ENCODE results near the gene SLC22A6. TPM values are rescaled to one million over a fixed set of nuclear protein-coding genes. Genes with fewer than 3 reads are reported as not detected.

Gene SLC22A6
- polyA plus RNA-seq, 1 donor (not counting 4 experiments of a cell fraction or from before 2014, with no cell fraction given): not detected

DNA sequence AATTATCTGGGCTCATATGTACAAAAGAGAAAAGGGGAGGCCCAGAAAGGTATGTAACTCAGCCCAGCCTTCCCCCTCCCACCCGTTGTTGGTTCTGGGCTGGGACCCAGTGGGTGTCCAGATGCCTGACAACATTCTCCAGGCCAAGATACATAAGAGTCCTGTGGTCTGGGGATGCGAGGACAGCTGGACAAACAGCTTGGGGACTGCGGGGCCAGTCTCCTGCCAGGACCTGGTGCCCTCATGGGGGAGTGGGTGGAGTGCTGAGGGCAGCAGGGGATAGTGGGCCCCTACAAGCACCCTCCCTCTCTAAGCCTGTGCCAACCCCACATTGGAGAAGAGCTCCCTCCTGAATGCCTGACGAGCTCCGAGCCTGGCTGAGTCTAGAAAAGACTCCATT lies 3.5 kb upstream of the SLC22A6 start:
- Histone ChIP-seq H3K4me1 (ENCODE audit: control insufficient read depth, extremely low read depth, insufficient read depth, low read length) (no peaks in the 10 kb centered on the region), H3K9me3 (ENCODE audit: control insufficient read depth, low read depth, low read length) (no peaks in the 10 kb centered on the region), H3K4me3 (ENCODE audit: control insufficient read depth in 2 of 3, extremely low read depth in 1 of 3, insufficient read depth in 2 of 3, low read depth in 1 of 3, low read length in 3 of 3) (no peak overlapping the region), H3K9me1 (ENCODE audit: control insufficient read depth, extremely low read depth, insufficient read depth, low read length) (no peaks in the 10 kb centered on the region), H3K9ac (ENCODE audit: control insufficient read depth, extremely low read depth, insufficient read depth, low read length) (no peak overlapping the region), H4K20me1 (ENCODE audit: control insufficient read depth, extremely low read depth, insufficient read depth, low read length) (no peaks in the 10 kb centered on the region), H3K27ac (ENCODE audit: control insufficient read depth, insufficient read depth, low read length) (no peak overlapping the region), H3K36me3 (ENCODE audit: control insufficient read depth in 2 of 2, extremely low read depth in 1 of 2, insufficient read depth in 2 of 2, low read length in 2 of 2) (no peaks in the 10 kb centered on the region), H3K79me2 (ENCODE audit: control insufficient read depth, insufficient read depth, low read length) (no peaks in the 10 kb centered on the region), H3K27me3 (ENCODE audit: control insufficient read depth, extremely low read depth, insufficient read depth, low read length) (peaks cover 7% of the 10 kb centered on the region), H2AFZ (ENCODE audit: control insufficient read depth, low read length) (no peak overlapping the region), H3K4me2 (ENCODE audit: control insufficient read depth, extremely low read depth, insufficient read depth, low read depth, low read length) (no peak overlapping the region)
- no peak for DNase-seq (ENCODE audit: low read depth, low spot score)
- dilution Hi-C loops (cut with MboI; ENCODE audit: extremely low pct_ligation_motif_present, low sequenced_read_pairs): no loop called here
- no peak for FAIRE-seq
- no peak for TF ChIP-seq EZH2 (IDR thresholded peaks at IDR 0.05; ENCODE audit: low read length)
- TF ChIP-seq CTCF (optimal IDR thresholded peaks at IDR 0.05 in 1 of 3, IDR thresholded peaks at IDR 0.05 in 1 of 3, conservative IDR thresholded peaks at IDR 0.05 in 1 of 3; ENCODE audit: extremely low read depth in 1 of 3, insufficient read depth in 2 of 3, low read length in 3 of 3): no peak

DNA sequence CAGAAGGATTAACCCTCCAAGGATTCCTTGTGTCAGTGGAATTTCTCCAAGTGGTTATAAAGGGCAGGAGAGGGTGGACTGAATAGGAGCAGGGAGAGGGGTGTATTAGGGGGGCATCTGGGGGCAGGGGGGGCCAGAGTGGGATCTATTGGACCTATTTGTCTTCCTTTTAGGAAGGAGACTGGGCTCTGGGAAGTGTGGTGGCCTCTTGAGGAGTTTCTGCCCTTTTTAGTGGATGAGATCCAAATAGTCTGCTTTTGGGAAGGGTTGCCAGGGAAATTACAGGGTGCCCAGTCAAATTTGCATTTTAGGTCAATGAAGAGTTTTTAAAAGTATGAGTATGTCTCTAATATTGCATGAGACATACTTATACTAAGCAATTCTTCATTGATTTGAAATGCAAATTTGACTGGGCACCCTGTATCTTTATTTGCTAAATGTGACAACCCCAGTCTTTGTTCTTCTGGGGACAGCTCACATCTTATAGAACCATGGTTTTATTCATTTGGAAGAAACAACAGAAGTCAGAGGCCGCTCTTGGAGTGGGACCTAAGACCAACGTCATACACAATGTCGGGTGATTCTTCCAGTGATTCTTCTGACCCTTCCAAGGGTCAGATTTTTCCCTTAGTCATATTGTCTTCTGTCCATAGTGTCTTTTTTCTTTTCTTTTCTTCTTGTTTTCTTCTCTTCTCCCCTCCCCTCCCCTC lies 429 bp upstream of the SLC22A6 start:
- Histone ChIP-seq H4K20me1 (ENCODE audit: control insufficient read depth, extremely low read depth, insufficient read depth, low read length) (no peaks in the 10 kb centered on the region), H3K79me2 (ENCODE audit: control insufficient read depth, insufficient read depth, low read length) (no peaks in the 10 kb centered on the region), H3K36me3 (ENCODE audit: control insufficient read depth in 2 of 2, extremely low read depth in 1 of 2, insufficient read depth in 2 of 2, low read length in 2 of 2) (no peaks in the 10 kb centered on the region), H3K4me2 (ENCODE audit: control insufficient read depth, extremely low read depth, insufficient read depth, low read depth, low read length) (no peak overlapping the region), H3K9me1 (ENCODE audit: control insufficient read depth, extremely low read depth, insufficient read depth, low read length) (no peaks in the 10 kb centered on the region), H3K9me3 (ENCODE audit: control insufficient read depth, low read depth, low read length) (no peaks in the 10 kb centered on the region), H3K9ac (ENCODE audit: control insufficient read depth, extremely low read depth, insufficient read depth, low read length) (no peak overlapping the region), H3K4me1 (ENCODE audit: control insufficient read depth, extremely low read depth, insufficient read depth, low read length) (no peaks in the 10 kb centered on the region), H3K27ac (ENCODE audit: control insufficient read depth, insufficient read depth, low read length) (no peak overlapping the region), H3K4me3 (ENCODE audit: control insufficient read depth in 2 of 3, extremely low read depth in 1 of 3, insufficient read depth in 2 of 3, low read depth in 1 of 3, low read length in 3 of 3) (no peak overlapping the region), H3K27me3 (ENCODE audit: control insufficient read depth, extremely low read depth, insufficient read depth, low read length) (no peaks in the 10 kb centered on the region), H2AFZ (ENCODE audit: control insufficient read depth, low read length) (no peak overlapping the region)
- no peak for DNase-seq (ENCODE audit: low read depth, low spot score)
- no peak for FAIRE-seq
- no peak for TF ChIP-seq CTCF (optimal IDR thresholded peaks at IDR 0.05 in 1 of 3, IDR thresholded peaks at IDR 0.05 in 1 of 3, conservative IDR thresholded peaks at IDR 0.05 in 1 of 3; ENCODE audit: extremely low read depth in 1 of 3, insufficient read depth in 2 of 3, low read length in 3 of 3)
- no peak for TF ChIP-seq EZH2 (IDR thresholded peaks at IDR 0.05; ENCODE audit: low read length)
- dilution Hi-C loops (cut with MboI; ENCODE audit: extremely low pct_ligation_motif_present, low sequenced_read_pairs): no loop called here

Data from keratinocyte (primary cell).